PC-9 (cell line): Measurements from ENCODE around the gene HIBADH. TPM values are rescaled to one million over a fixed set of nuclear protein-coding genes. Genes with fewer than 3 reads are reported as not detected.
"Not testable (repeated sequence)": the region's sequence is repeated elsewhere in the genome, so short reads cannot be mapped to it uniquely, and the experiment has no call there.

Experiments used
- BruUV-seq: library from RNA; stranded (reverse); fragments of 400-500 nt; replicated peaks from 2 replicates; lab custom pipeline; 2021; lab: Mats Ljungman, UMichigan
- CTCF ChIA-PET: fragments of 300-600 bp; sonication (Branson Sonifier 250); formaldehyde crosslinking; loops from one replicate; lab custom pipeline; 2022; ENCODE audit warnings: antibody characterized with exemption; lab: Charles Lee
- POLR2A ChIA-PET: fragments of 300-600 bp; sonication (Branson Sonifier 250); formaldehyde crosslinking; loops from one replicate; lab custom pipeline; 2022; ENCODE audit warnings: antibody characterized with exemption; ENCODE audit not compliant: unreplicated experiment; lab: Charles Lee
- DNase-seq, 2 experiments: peaks; one replicate each; pipeline versions ENCODE4 v3.0.0 to v3.0.0-alpha.2; 2015 to 2022; ENCODE audit warnings: mixed read lengths in 1 of 2
- H2AFZ ChIP-seq: fragments of 200-600 bp; sonication (generic); 2 replicates; pipeline ENCODE4 v1.8.1; 2017; ENCODE audit warnings: antibody characterized with exemption
- H3F3A ChIP-seq: fragments of 200-600 bp; sonication (generic); 2 replicates; pipeline ENCODE4 v1.8.1; 2017; ENCODE audit warnings: antibody characterized with exemption, mild to moderate bottlenecking, low read depth; ENCODE audit not compliant: insufficient read depth
- H3K27ac ChIP-seq: fragments of 200-600 bp; sonication (generic); 2 replicates; pipeline ENCODE4 v1.6.1; 2016; ENCODE audit warnings: mixed run types
- H3K27me3 ChIP-seq: fragments of 200-600 bp; sonication (generic); 2 replicates; pipeline ENCODE4 v1.6.1; 2016; ENCODE audit warnings: low read depth, mixed run types; ENCODE audit not compliant: insufficient read depth
- H3K36me3 ChIP-seq: fragments of 200-600 bp; sonication (generic); 2 replicates; pipeline ENCODE4 v1.6.1; 2016; ENCODE audit warnings: low read depth, mixed run types
- H3K4me1 ChIP-seq: fragments of 200-600 bp; sonication (generic); replicated peaks from 2 replicates; pipeline ENCODE4 v1.6.1; 2016; ENCODE audit warnings: mixed run types; ENCODE audit not compliant: insufficient read depth
- H3K4me2 ChIP-seq: fragments of 200-600 bp; sonication (generic); 2 replicates; pipeline ENCODE4 v1.6.1; 2017; ENCODE audit warnings: mixed run types
- H3K4me3 ChIP-seq: fragments of 200-600 bp; sonication (generic); 2 replicates; pipeline ENCODE4 v1.6.1; 2016; ENCODE audit warnings: mixed run types
- H3K79me2 ChIP-seq: fragments of 200-600 bp; sonication (generic); 2 replicates; pipeline ENCODE4 v1.6.1; 2017; ENCODE audit warnings: low read depth, mixed run types
- H3K9me2 ChIP-seq: fragments of 200-600 bp; sonication (generic); 2 replicates; pipeline ENCODE4 v1.8.1; 2017; ENCODE audit warnings: mild to moderate bottlenecking; ENCODE audit not compliant: insufficient read depth
- H3K9me3 ChIP-seq: fragments of 200-600 bp; sonication (generic); 2 replicates; pipeline ENCODE4 v1.8.1; 2016; ENCODE audit warnings: low read depth; ENCODE audit not compliant: insufficient read depth
- H4K20me1 ChIP-seq: fragments of 200-600 bp; sonication (generic); 2 replicates; pipeline ENCODE4 v1.8.1; 2017; ENCODE audit not compliant: insufficient read depth
- CTCF ChIP-seq: fragments of 200-600 bp; sonication (generic); conservative IDR thresholded peaks from 2 replicates; pipeline ENCODE4 v1.6.1; 2017; ENCODE audit warnings: mixed run types, antibody characterized with exemption, mild to moderate bottlenecking, moderate library complexity
- EZH2 ChIP-seq: fragments of 200-600 bp; sonication (generic); IDR thresholded peaks from 2 replicates; pipeline ENCODE4 v1.8.0; 2017; ENCODE audit warnings: antibody characterized with exemption, low read depth
- intact Hi-C: fragments of 100-400 bp; cut with micrococcal nuclease; formaldehyde crosslinking; loops from one replicate; pipeline ENCODE4 v1.10.0; 2022; ENCODE audit not compliant: unreplicated experiment
- total RNA-seq: library from RNA; stranded (reverse); gene quantifications from 2 replicates; pipeline ENCODE4 v1.2.3, GENCODE V29; 2021

Gene HIBADH
- total RNA-seq, 1 experiment from 2014 or later, result 73.9 TPM

DNA sequence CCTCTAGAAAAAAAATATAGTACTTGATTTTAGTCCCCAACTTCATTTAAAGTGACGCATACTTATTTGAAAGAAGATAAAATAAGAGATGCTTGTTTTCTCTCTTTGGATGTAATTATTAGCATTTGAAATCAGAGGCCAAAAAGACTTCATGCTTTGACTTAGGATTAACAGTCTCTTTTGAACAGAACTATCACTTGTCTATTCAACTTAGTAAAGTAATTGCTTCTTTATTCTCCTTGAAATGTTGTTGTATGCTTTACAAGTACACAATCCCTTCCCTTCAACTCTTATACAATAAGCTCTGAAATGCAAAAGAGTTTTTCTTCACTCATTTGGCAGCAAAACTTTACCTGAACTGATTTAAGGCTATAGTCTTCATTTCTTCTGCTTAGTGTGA is 80.8 kb downstream of the HIBADH start:
- no peak for DNase-seq
- ChIA-PET POLR2A (no interaction called here), CTCF (no interaction called here)
- Histone ChIP-seq H3K79me2 (no peaks in the 10 kb centered on the region), H3K4me1 (no peaks in the 10 kb centered on the region), H3K9me3 (no peaks in the 10 kb centered on the region), H3K27ac (no peak overlapping the region), H3K9me2 (no peaks in the 10 kb centered on the region), H3F3A (no peaks in the 10 kb centered on the region), H2AFZ (no peak overlapping the region), H4K20me1 (no peaks in the 10 kb centered on the region), H3K4me2 (no peak overlapping the region), H3K27me3 (no peaks in the 10 kb centered on the region), H3K36me3 (no peaks in the 10 kb centered on the region), H3K4me3 (no peak overlapping the region)
- intact Hi-C loops, result no loop called here
- TF ChIP-seq EZH2, result no peak
- no peak for TF ChIP-seq CTCF
- BruUV-seq, result no TSS peak

DNA sequence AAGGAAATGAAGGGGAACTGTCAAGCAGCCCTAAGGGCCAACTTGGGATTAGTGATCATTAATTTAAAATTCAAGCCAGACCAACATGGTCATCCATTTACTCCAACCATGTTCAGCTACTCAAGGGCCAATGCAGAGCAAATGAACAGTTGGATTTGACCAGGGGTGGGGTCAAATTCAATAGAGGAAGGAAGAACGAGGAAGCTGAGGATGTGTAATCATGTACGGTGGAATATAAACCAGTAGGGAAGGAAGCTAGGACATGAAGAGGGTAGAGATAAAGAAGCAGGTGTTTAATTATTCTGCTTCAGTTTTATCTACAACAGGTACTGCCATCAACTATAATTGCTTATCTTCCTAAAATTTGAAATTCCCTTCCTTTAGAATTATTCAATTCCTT is 81.6 kb downstream of the HIBADH start:
- POLR2A ChIA-PET, result no interaction called here
- CTCF ChIA-PET, result interaction anchor here (0.5 kb wide), 1 partner anchor 52 kb away, joined by 5 read pairs; no protein-coding TSS in a partner anchor

DNA sequence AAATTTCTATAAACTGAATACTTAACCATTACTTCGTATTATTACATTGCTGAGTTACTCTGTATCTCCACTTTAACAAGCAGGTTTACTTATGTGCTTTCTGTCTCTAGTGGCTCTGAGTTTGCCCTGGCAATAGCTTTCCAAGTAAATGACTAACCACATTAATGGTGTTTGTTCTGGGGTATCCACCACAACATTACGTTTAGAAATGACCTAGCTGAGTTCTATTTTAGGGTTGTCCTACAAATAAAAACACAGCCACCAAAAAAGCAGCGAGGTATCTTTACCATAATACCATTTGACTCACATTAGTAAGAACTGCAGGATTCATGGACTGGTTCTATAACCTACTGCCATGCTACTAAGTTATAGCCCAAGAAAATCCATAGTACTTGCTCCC is 83.1 kb downstream of the HIBADH start:
- no peaks in the 10 kb centered on the region for H3K79me2 ChIP-seq
- H3K4me1 ChIP-seq, result no peaks in the 10 kb centered on the region
- intact Hi-C loops, result loop anchor here (5.0 kb wide), 3 partner anchors 193 to 513 kb away; no protein-coding TSS in a partner anchor
- no peaks in the 10 kb centered on the region for H3K27me3 ChIP-seq
- H3K4me3 ChIP-seq, result no peak overlapping the region
- H4K20me1 ChIP-seq, result no peaks in the 10 kb centered on the region
- DNase-seq, result no peak
- H3K36me3 ChIP-seq, result no peaks in the 10 kb centered on the region
- CTCF ChIA-PET, result no interaction called here
- BruUV-seq, result no TSS peak
- TF ChIP-seq EZH2 (no peak), CTCF (no peak)
- POLR2A ChIA-PET, result no interaction called here
- no peak overlapping the region for H3K27ac ChIP-seq
- H3K9me2 ChIP-seq, result no peaks in the 10 kb centered on the region
- H3K9me3 ChIP-seq, result no peaks in the 10 kb centered on the region
- H2AFZ ChIP-seq, result no peak overlapping the region
- H3K4me2 ChIP-seq, result no peak overlapping the region
- H3F3A ChIP-seq, result 0 out of 2 replicates have a peak, but pooled peaks cover 6% of the 10 kb centered on the region

More for the DNA sequence above, 81.6 kb downstream of the HIBADH start:
- TF ChIP-seq EZH2 (no peak), CTCF (no peak)
- Histone ChIP-seq H3K4me3 (no peak overlapping the region), H3K9me3 (no peaks in the 10 kb centered on the region), H2AFZ (no peak overlapping the region), H3K4me2 (no peak overlapping the region), H3K4me1 (no peaks in the 10 kb centered on the region), H3K9me2 (no peaks in the 10 kb centered on the region), H4K20me1 (no peaks in the 10 kb centered on the region), H3K36me3 (no peaks in the 10 kb centered on the region), H3K27ac (no peak overlapping the region), H3F3A (0 out of 2 replicates have a peak, but pooled peaks cover under 1% of the 10 kb centered on the region), H3K27me3 (no peaks in the 10 kb centered on the region), H3K79me2 (no peaks in the 10 kb centered on the region)
- intact Hi-C loops, result no loop called here
- BruUV-seq, result no TSS peak
- DNase-seq, result no peak

GRCh38 chr7:27578169-27578568 is 84.5 kb downstream of the HIBADH start:
- POLR2A ChIA-PET, result not testable (repeated sequence)

More at GRCh38 chr7:27578169-27578568, 84.5 kb downstream of the HIBADH start:
- not testable (repeated sequence) for H3K9me2 ChIP-seq, H3K4me3 ChIP-seq, H3K27me3 ChIP-seq, H3K36me3 ChIP-seq, H3K4me2 ChIP-seq, H3K79me2 ChIP-seq, H3F3A ChIP-seq, H3K27ac ChIP-seq, H4K20me1 ChIP-seq, BruUV-seq, H3K9me3 ChIP-seq, H3K4me1 ChIP-seq, DNase-seq, H2AFZ ChIP-seq
- CTCF ChIA-PET, result interaction anchor here (0.7 to 1.6 kb wide), 2 partner anchors 28 to 155 kb away, joined by 8 to 9 read pairs; no protein-coding TSS in a partner anchor
- intact Hi-C loops, result loop anchor here (5.0 kb wide), 3 partner anchors 194 to 514 kb away; no protein-coding TSS in a partner anchor
